RCC 7860 (cell line): ENCODE data around the gene PPT1.

ENCODE experiments used
- DNase-seq: peaks from one replicate; pipeline ENCODE4 v3.0.0-alpha.2; 2015; ENCODE audit warnings: low spot score
- FAIRE-seq: peaks from 2 replicates; lab custom pipeline; 2012; peaks lifted over from hg19 to GRCh38; lab: Jason Lieb, UNC

PPT1 gene

GRCh38 chr1:40032240-40032891, 64.7 kb downstream of the PPT1 start:
- peak; percentile 73 for FAIRE-seq
- peak; percentile 19 for DNase-seq

GRCh38 chr1:40030528-40031135, 66.4 kb downstream of the PPT1 start:
- FAIRE-seq: peak; percentile 10
- DNase-seq: peak; percentile 46

GRCh38 chr1:40029608-40030007, 67.4 kb downstream of the PPT1 start:
- DNase-seq (no peak), FAIRE-seq (no peak)

- no peak for FAIRE-seq
- no peak for DNase-seq
These were observed 69.4 kb downstream of the PPT1 start for GRCh38 chr1:40027647-40028046.

GRCh38 chr1:40024671-40025070, 72.4 kb downstream of the PPT1 start:
- no peak for DNase-seq
- no peak for FAIRE-seq

GRCh38 chr1:40023379-40023944, 73.6 kb downstream of the PPT1 start:
- DNase-seq: no peak
- no peak for FAIRE-seq
